Fibroblast of lung (primary cell): Measurements from ENCODE around the gene SEMA4G. TPM values are rescaled to one million over a fixed set of nuclear protein-coding genes. Genes with fewer than 3 reads are reported as not detected.

ENCODE experiments used
- DNase-seq, 2 donors: peaks; one replicate each; pipeline versions ENCODE4 v3.0.0 to v3.0.0-alpha.2; 2010; ENCODE audit warnings: low read depth in 2 of 2
- H2AFZ ChIP-seq: 2 replicates; pipeline ENCODE4 v1.5.1; 2012; ENCODE audit warnings: low read length, control low read depth, inconsistent platforms
- H3K27ac ChIP-seq: 2 replicates; pipeline ENCODE4 v1.5.1; 2011; ENCODE audit warnings: low read length, control low read depth; ENCODE audit not compliant: insufficient read depth
- H3K27me3 ChIP-seq: 2 replicates; pipeline ENCODE4 v1.5.1; 2011; ENCODE audit warnings: mild to moderate bottlenecking, low read length; ENCODE audit not compliant: control insufficient read depth, insufficient read depth
- H3K36me3 ChIP-seq: 2 replicates; pipeline ENCODE4 v1.5.1; 2011; ENCODE audit warnings: low read length; ENCODE audit not compliant: control insufficient read depth, insufficient read depth
- H3K4me1 ChIP-seq: 2 replicates; pipeline ENCODE4 v1.5.1; 2011; ENCODE audit warnings: low read length; ENCODE audit not compliant: control insufficient read depth, insufficient read depth; ENCODE audit errors: extremely low read depth
- H3K4me2 ChIP-seq: 2 replicates; pipeline ENCODE4 v1.5.1; 2011; ENCODE audit warnings: low read length, control low read depth; ENCODE audit not compliant: insufficient read depth; ENCODE audit errors: extremely low read depth
- H3K4me3 ChIP-seq, 4 experiments: fragments of 200-600 bp in 1 of 4; sonication (generic) in 1 of 4; replicated peaks in 1 of 4; 2 replicates each; pipeline ENCODE4 v1.5.1; 2011 to 2016; ENCODE audit warnings: low read length in 4 of 4, low read depth in 3 of 4, mild to moderate bottlenecking in 3 of 4, control low read depth in 2 of 4, inconsistent platforms in 1 of 4, mixed read lengths in 1 of 4; ENCODE audit not compliant: insufficient read depth in 1 of 4; ENCODE audit errors: control extremely low read depth in 1 of 4
- H3K79me2 ChIP-seq: 2 replicates; pipeline ENCODE4 v1.5.1; 2012; ENCODE audit warnings: mild to moderate bottlenecking, low read length, inconsistent platforms; ENCODE audit not compliant: control insufficient read depth, insufficient read depth
- H3K9ac ChIP-seq: 2 replicates; pipeline ENCODE4 v1.5.1; 2011; ENCODE audit warnings: mild to moderate bottlenecking, low read length, control low read depth; ENCODE audit not compliant: insufficient read depth
- H3K9me3 ChIP-seq: 2 replicates; pipeline ENCODE4 v1.5.1; 2012; ENCODE audit warnings: low read depth, low read length; ENCODE audit not compliant: control insufficient read depth, insufficient read depth
- H4K20me1 ChIP-seq: 2 replicates; pipeline ENCODE4 v1.5.1; 2011; ENCODE audit warnings: low read length; ENCODE audit not compliant: control insufficient read depth, insufficient read depth; ENCODE audit errors: extremely low read depth
- CTCF ChIP-seq, 2 donors: IDR thresholded peaks in 1 of 2; conservative IDR thresholded peaks in 1 of 2; 1 replicate in 1 of 2; 2 replicates in 1 of 2; pipeline ENCODE4 v1.5.1; 2011 to 2012; ENCODE audit warnings: low read length in 2 of 2, control low read depth in 1 of 2, inconsistent platforms in 1 of 2, low read depth in 1 of 2, mild to moderate bottlenecking in 1 of 2
- EZH2 ChIP-seq: IDR thresholded peaks from 2 replicates; pipeline ENCODE4 v1.5.1; 2012; ENCODE audit warnings: low read length, control low read depth, mild to moderate bottlenecking; ENCODE audit errors: missing control alignments
- polyA plus RNA-seq, 2 donors: library from polyadenylated mRNA; depleted of rRNA in 1 of 2; stranded (reverse) in 1 of 2; unstranded in 1 of 2; fragments of >200 nt; gene quantifications; 2 replicates each; pipeline ENCODE4 v1.2.1, GENCODE V29; 2011 to 2012; ENCODE audit warnings: missing spikeins in 1 of 2
- total RNA-seq: library from RNA; depleted of rRNA; stranded (reverse); fragments of >200 nt; gene quantifications from 2 replicates; pipeline ENCODE4 v1.2.1, GENCODE V29; 2014

Gene SEMA4G
- total and polyA plus RNA-seq, 2 donors (not counting 1 experiment from before 2014, with no cell fraction given): 1.8 to 3.2 TPM

GRCh38 chr10:100943508-100943907, 25.8 kb upstream of the SEMA4G start:
- H3K27ac ChIP-seq: no peak overlapping the region
- peaks cover 10% of the 10 kb centered on the region for H3K36me3 ChIP-seq
- H4K20me1 ChIP-seq: no peaks in the 10 kb centered on the region
- no peak for TF ChIP-seq CTCF (conservative IDR thresholded peaks at IDR 0.05 in 1 of 2, IDR thresholded peaks at IDR 0.05 in 1 of 2; ENCODE audit: low read depth in 1 of 2, low read length in 2 of 2)
- no peak for TF ChIP-seq EZH2
- no peak for DNase-seq
- H3K4me3 ChIP-seq: no peak overlapping the region
- H3K27me3 ChIP-seq: no peaks in the 10 kb centered on the region
- no peaks in the 10 kb centered on the region for H3K79me2 ChIP-seq
- no peaks in the 10 kb centered on the region for H3K9me3 ChIP-seq
- no peak overlapping the region for H3K9ac ChIP-seq
- H3K4me2 ChIP-seq: no peak overlapping the region
- H2AFZ ChIP-seq: no peak overlapping the region
- H3K4me1 ChIP-seq: peaks cover 3% of the 10 kb centered on the region

- H2AFZ ChIP-seq: no peak overlapping the region
- no peak overlapping the region for H3K27ac ChIP-seq
- no peaks in the 10 kb centered on the region for H3K4me1 ChIP-seq
- DNase-seq: no peak
- H3K27me3 ChIP-seq: no peaks in the 10 kb centered on the region
- no peak overlapping the region for H3K9ac ChIP-seq
- H3K36me3 ChIP-seq: peaks cover 11% of the 10 kb centered on the region
- no peaks in the 10 kb centered on the region for H3K9me3 ChIP-seq
- H3K4me3 ChIP-seq: no peak overlapping the region
- H4K20me1 ChIP-seq: no peaks in the 10 kb centered on the region
- no peak overlapping the region for H3K4me2 ChIP-seq
- TF ChIP-seq CTCF (conservative IDR thresholded peaks at IDR 0.05 in 1 of 2, IDR thresholded peaks at IDR 0.05 in 1 of 2; ENCODE audit: low read depth in 1 of 2, low read length in 2 of 2) (no peak), EZH2 (no peak)
- no peaks in the 10 kb centered on the region for H3K79me2 ChIP-seq
These were observed 23.6 kb upstream of the SEMA4G start for GRCh38 chr10:100945754-100946153.

- Histone ChIP-seq H3K4me2 (no peak overlapping the region), H3K9me3 (no peaks in the 10 kb centered on the region), H4K20me1 (no peaks in the 10 kb centered on the region), H3K36me3 (peaks cover 10% of the 10 kb centered on the region), H3K27ac (no peak overlapping the region), H3K79me2 (no peaks in the 10 kb centered on the region), H3K4me1 (no peaks in the 10 kb centered on the region), H3K27me3 (no peaks in the 10 kb centered on the region), H3K9ac (no peak overlapping the region), H2AFZ (no peak overlapping the region), H3K4me3 (no peak overlapping the region)
- TF ChIP-seq EZH2: no peak
- TF ChIP-seq CTCF (conservative IDR thresholded peaks at IDR 0.05 in 1 of 2, IDR thresholded peaks at IDR 0.05 in 1 of 2; ENCODE audit: low read depth in 1 of 2, low read length in 2 of 2): no peak
- DNase-seq: no peak
These were observed 20.4 kb upstream of the SEMA4G start for GRCh38 chr10:100948916-100949315.
